Measurements from ENCODE around the gene MAGI1. TPM values are rescaled to one million over a fixed set of nuclear protein-coding genes. Genes with fewer than 3 reads are reported as not detected.

MAGI1 gene
- total RNA-seq, 2 donors from 2014 or later: 37.5 to 51.6 TPM

GRCh38 chr3:65967451-65967850 lies 71.3 kb downstream of the MAGI1 start:
- no peak for TF ChIP-seq POLR2A (IDR thresholded peaks at IDR 0.05)
- TF ChIP-seq POLR2AphosphoS5 (IDR thresholded peaks at IDR 0.05): no peak
- no peak for TF ChIP-seq CTCF (IDR thresholded peaks at IDR 0.05)
- Histone ChIP-seq H3K36me3 (no peaks in the 10 kb centered on the region), H3K27ac (no peak overlapping the region), H3K4me3 (no peak overlapping the region), H3K4me1 (replicated peaks) (no peaks in the 10 kb centered on the region), H3K9me3 (no peaks in the 10 kb centered on the region), H3K27me3 (replicated peaks; ENCODE audit: insufficient read depth) (no peaks in the 10 kb centered on the region)
- DNase-seq (ENCODE audit: low spot score): no peak
- intact Hi-C loops (cut with DNase I): no loop called here
- 63% methylated on average over 3 of the region's 3 CpGs for WGBS

GRCh38 chr3:65964838-65965237 lies 73.9 kb downstream of the MAGI1 start:
- TF ChIP-seq POLR2A (IDR thresholded peaks at IDR 0.05): no peak
- TF ChIP-seq POLR2AphosphoS5 (IDR thresholded peaks at IDR 0.05): no peak
- TF ChIP-seq CTCF (IDR thresholded peaks at IDR 0.05): no peak
- Histone ChIP-seq H3K4me3 (no peak overlapping the region), H3K9me3 (no peaks in the 10 kb centered on the region), H3K36me3 (no peaks in the 10 kb centered on the region), H3K27me3 (replicated peaks; ENCODE audit: insufficient read depth) (no peaks in the 10 kb centered on the region), H3K27ac (no peak overlapping the region), H3K4me1 (replicated peaks) (no peaks in the 10 kb centered on the region)
- 89% methylated on average over 3 of the region's 3 CpGs for WGBS
- intact Hi-C loops (cut with DNase I): no loop called here
- no peak for DNase-seq (ENCODE audit: low spot score)

GRCh38 chr3:65963787-65964677 lies 74.7 kb downstream of the MAGI1 start:
- Histone ChIP-seq H3K9me3 (no peaks in the 10 kb centered on the region), H3K4me1 (replicated peaks) (no peaks in the 10 kb centered on the region), H3K27ac (no peak overlapping the region), H3K27me3 (replicated peaks; ENCODE audit: insufficient read depth) (no peaks in the 10 kb centered on the region), H3K36me3 (no peaks in the 10 kb centered on the region), H3K4me3 (no peak overlapping the region)
- DNase-seq (ENCODE audit: low spot score): no peak
- TF ChIP-seq POLR2A (IDR thresholded peaks at IDR 0.05) (no peak), POLR2AphosphoS5 (IDR thresholded peaks at IDR 0.05) (no peak), CTCF (IDR thresholded peaks at IDR 0.05) (no peak)
- WGBS: 93% methylated on average over 5 of the region's 5 CpGs
- intact Hi-C loops (cut with DNase I): no loop called here

GRCh38 chr3:65961733-65962132 lies 77.0 kb downstream of the MAGI1 start:
- intact Hi-C loops (cut with DNase I): no loop called here
- TF ChIP-seq CTCF (IDR thresholded peaks at IDR 0.05) (no peak), POLR2AphosphoS5 (IDR thresholded peaks at IDR 0.05) (no peak), POLR2A (IDR thresholded peaks at IDR 0.05) (no peak)
- Histone ChIP-seq H3K27ac (no peak overlapping the region), H3K4me1 (replicated peaks) (no peaks in the 10 kb centered on the region), H3K9me3 (no peaks in the 10 kb centered on the region), H3K27me3 (replicated peaks; ENCODE audit: insufficient read depth) (no peaks in the 10 kb centered on the region), H3K36me3 (no peaks in the 10 kb centered on the region), H3K4me3 (no peak overlapping the region)
- DNase-seq (ENCODE audit: low spot score): no peak
- WGBS: 20% methylated on average over 3 of the region's 3 CpGs

- TF ChIP-seq CTCF (IDR thresholded peaks at IDR 0.05) (no peak), POLR2A (IDR thresholded peaks at IDR 0.05) (no peak), POLR2AphosphoS5 (IDR thresholded peaks at IDR 0.05) (no peak)
- Histone ChIP-seq H3K27me3 (replicated peaks; ENCODE audit: insufficient read depth) (no peaks in the 10 kb centered on the region), H3K27ac (no peak overlapping the region), H3K9me3 (no peaks in the 10 kb centered on the region), H3K4me1 (replicated peaks) (no peaks in the 10 kb centered on the region), H3K36me3 (no peaks in the 10 kb centered on the region), H3K4me3 (no peak overlapping the region)
- WGBS: 86% methylated on average over 2 of the region's 2 CpGs
- no peak for DNase-seq (ENCODE audit: low spot score)
- intact Hi-C loops (cut with DNase I): no loop called here
These were observed 77.6 kb downstream of the MAGI1 start for GRCh38 chr3:65961128-65961527.

Data from prostate gland (tissue), 2 donors.